ENCODE results near the gene POLR1E. TPM values are rescaled to one million over a fixed set of nuclear protein-coding genes. Genes with fewer than 3 reads are reported as not detected.

Gene POLR1E
- total RNA-seq, 1 experiment from 2014 or later, result 45.8 TPM

- Mint-ChIP-seq H3K27me3 (ENCODE audit: low read depth) (0 out of 2 replicates have a peak, but pooled peaks cover 2% of the 10 kb centered on the region), H3K4me1 (peaks cover 28 to 43% of the 10 kb centered on the region in 2 experiments), H3K36me3 (ENCODE audit: insufficient read depth in 1 of 3, low read depth in 3 of 3) (peaks cover 24 to 35% (median 25%) of the 10 kb centered on the region in 3 experiments), H3K4me3 (no peak overlapping the region), H3K27ac (no peak overlapping the region), H3K9me3 (peaks cover 3 to 9% of the 10 kb centered on the region in 2 experiments; a peak in 3 of 5 replicates)
- H2BK120ac ChIP-seq (ENCODE audit: low read depth, low read length, poor library complexity, severe bottlenecking), result no peak overlapping the region
- H3K79me1 ChIP-seq (ENCODE audit: insufficient read depth, low read depth, low read length, poor library complexity, severe bottlenecking), result peaks cover 14% of the 10 kb centered on the region
- H3K23ac ChIP-seq (ENCODE audit: insufficient read length, low read depth, low read length), result no peak overlapping the region
- H3K56ac ChIP-seq (ENCODE audit: insufficient read length, low read depth, low read length), result no peak overlapping the region
- no peak overlapping the region for H3K4me2 ChIP-seq (ENCODE audit: insufficient read depth, insufficient read length, low read length)
- no peak overlapping the region for H3K9ac ChIP-seq (ENCODE audit: extremely low read depth, insufficient read length, low read length)
- H3K23me2 ChIP-seq (ENCODE audit: insufficient read length, low read depth, low read length, poor library complexity, severe bottlenecking), result no peaks in the 10 kb centered on the region
- H2BK20ac ChIP-seq (ENCODE audit: low read depth, low read length, poor library complexity, severe bottlenecking), result no peak overlapping the region
- no peak overlapping the region for H3K18ac ChIP-seq (ENCODE audit: insufficient read length, low read depth, low read length)
- no peak overlapping the region for H4K5ac ChIP-seq (ENCODE audit: insufficient read length, low read depth, low read length)
- no peak for DNase-seq
- no peaks in the 10 kb centered on the region for H3K27me3 ChIP-seq (ENCODE audit: insufficient read depth, low read length)
- H3K79me2 ChIP-seq (ENCODE audit: insufficient read depth, low read length), result peaks cover 22% of the 10 kb centered on the region
- no peak overlapping the region for H3K14ac ChIP-seq (ENCODE audit: insufficient read depth, low read length)
- no peak overlapping the region for H4K91ac ChIP-seq (ENCODE audit: insufficient read length, low read depth, low read length)
- H2BK12ac ChIP-seq (ENCODE audit: insufficient read length, low read depth, low read length), result no peak overlapping the region
- H3K9me3 ChIP-seq (ENCODE audit: control insufficient read depth, low read depth, low read length), result no peaks in the 10 kb centered on the region
- H2AK5ac ChIP-seq (ENCODE audit: insufficient read length, low read length), result no peak overlapping the region
- no CpG with 5 or more reads among the region's 1 CpG for WGBS (ENCODE audit: extremely low coverage, insufficient read length, low lambda C conversion rate)
- H3K4me1 ChIP-seq (ENCODE audit: insufficient read depth, low read length), result no peaks in the 10 kb centered on the region
- no peak overlapping the region for H2BK5ac ChIP-seq (ENCODE audit: insufficient read length, low read length)
- no peaks in the 10 kb centered on the region for H4K20me1 ChIP-seq (ENCODE audit: control insufficient read depth, insufficient read depth, insufficient read length)
- no peak overlapping the region for H2BK15ac ChIP-seq (ENCODE audit: low read depth, low read length)
- no peak for TF ChIP-seq CTCF (conservative IDR thresholded peaks at IDR 0.05)
- no peak overlapping the region for H2AFZ ChIP-seq (ENCODE audit: low read length)
- no peak overlapping the region for H4K8ac ChIP-seq (replicated peaks; ENCODE audit: insufficient read length, low read depth, low read length)
- H3K4ac ChIP-seq (ENCODE audit: low read depth, low read length), result no peak overlapping the region
- no peak overlapping the region for H3K27ac ChIP-seq (ENCODE audit: insufficient read length, low read depth, low read length)
- no peak overlapping the region for H3T11ph ChIP-seq (ENCODE audit: low read length)
Measured at GRCh38 chr9:37452611-37453010, 33.1 kb upstream of the POLR1E start.
